Heart left ventricle (tissue), 16 donors: ENCODE data around the gene CRB1. TPM values are rescaled to one million over a fixed set of nuclear protein-coding genes. Genes with fewer than 3 reads are reported as not detected.

ENCODE experiments used
- ATAC-seq, 4 donors: fragments of 200-7000 bp; cut with Tn5 transposase; one replicate each; pipeline ENCODE4 v1.9.1; 2020 to 2022; ENCODE audit warnings: moderate library complexity in 4 of 4, mild to moderate bottlenecking in 3 of 4, moderate number of reproducible peaks in 1 of 4
- DNase-seq, 5 donors: peaks; one replicate each; pipeline ENCODE4 v3.0.0-alpha.2; 2020
- H3K27ac ChIP-seq, 12 donors: fragments of 200-600 bp; sonication (generic) in 4 of 12; one replicate each; pipeline versions ENCODE4 v1.5.0 to v1.8.0; 2016 to 2022; ENCODE audit warnings: mild to moderate bottlenecking in 2 of 12
- H3K27me3 ChIP-seq, 9 donors: fragments of 200-600 bp; sonication (generic) in 2 of 9; one replicate each; pipeline versions ENCODE4 v1.5.1 to v1.8.0; 2016 to 2022; ENCODE audit warnings: mild to moderate bottlenecking in 3 of 9
- H3K36me3 ChIP-seq, 9 donors: fragments of 200-600 bp; sonication (generic) in 2 of 9; one replicate each; pipeline versions ENCODE4 v1.5.0 to v1.8.0; 2018 to 2022; ENCODE audit warnings: mild to moderate bottlenecking in 2 of 9
- H3K4me1 ChIP-seq, 12 donors: fragments of 200-600 bp; sonication (generic) in 4 of 12; one replicate each; pipeline versions ENCODE4 v1.5.0 to v1.8.0; 2016 to 2022; ENCODE audit warnings: mild to moderate bottlenecking in 3 of 12
- H3K4me3 ChIP-seq, 12 donors: fragments of 200-600 bp; sonication (generic) in 4 of 12; one replicate each; pipeline versions ENCODE4 v1.5.0 to v1.8.0; 2017 to 2022; ENCODE audit warnings: mild to moderate bottlenecking in 9 of 12, moderate library complexity in 4 of 12
- H3K9me3 ChIP-seq, 12 donors: fragments of 200-600 bp; sonication (generic) in 4 of 12; one replicate each; pipeline versions ENCODE4 v1.5.0 to v1.8.0; 2016 to 2022; ENCODE audit warnings: mild to moderate bottlenecking in 1 of 12
- POLR2A ChIP-seq, 2 donors: fragments of 450-650 bp; IDR thresholded peaks; one replicate each; pipeline ENCODE4 v1.6.1; 2017; ENCODE audit warnings: antibody characterized with exemption in 2 of 2, mild to moderate bottlenecking in 2 of 2, moderate library complexity in 2 of 2
- WGBS, 4 donors: extraction: QIAGEN DNeasy Blood & Tissue Kit in 2 of 4; methylation state at CpG; one replicate each; pipeline versions ENCODE4 v1.1.5 to v1.1.7; 2013 to 2018; 5-methylcytosine and 5-hydroxymethylcytosine counted together
- intact Hi-C, 10 donors: fragments of 100-400 bp; cut with DNase I; formaldehyde crosslinking; loops; one replicate each; pipeline versions ENCODE4 v1.11.1 to v1.14.2; 2022
- polyA plus RNA-seq, 2 donors: library from polyadenylated mRNA; stranded (reverse); fragments of 200-250 nt; gene quantifications; one replicate each; pipeline ENCODE4 v1.2.3, GENCODE V29; 2013
- total RNA-seq, 9 donors: library from RNA; depleted of rRNA in 2 of 9; stranded (reverse); fragments of >200 nt in 2 of 9; fragmentation: NEBNext Ultra II Directional in 3 of 9; extraction: Animal tissue kit (Norgen Biotek cat#: 25700) in 3 of 9; gene quantifications; one replicate each; pipeline versions ENCODE4 v1.1.0 to v1.2.4, GENCODE V29; 2016 to 2023
- TF ChIP-seq, protein P1 (sequence below), 12 donors: fragments of 200-600 bp; sonication (generic) in 4 of 12; IDR thresholded peaks; one replicate each; pipeline versions ENCODE4 v1.5.0 to v1.8.0; 2018 to 2022; ENCODE audit warnings: antibody characterized with exemption in 12 of 12, mild to moderate bottlenecking in 5 of 12
- donor health status: ischemic (EF 13 %, LVEDD 7.1; RV severe dilation, severe dysfunction).
- donor health status: healthy with polysubstance abuse.
- donor health status: DM: no; HTN: yes; CAD: no.
- donor health status: DM: no; HTN: no; CAD: no.
- donor health status: ischemic (EF 25% LVEDD 6.9; RV normal size, moderate dysfunction).
- donor health status: ischemic (EF 25% LVEDD 5.7; RV mildly dilated, moderate dysfunction).
- donor health status: healthy.
- donor health status: DM: yes; HTN: yes; CAD: no.
- donor health status: ischemic (EF 35%, LVEDD 5.7; RV mildly dilated, moderate dysfunction).
- donor health status: nonischemic (EF 11% LVEDD 7.7; RV severe dilation, severe dysfunction).
- donor health status: DM: yes; HTN: yes; CAD: no.
- donor health status: PGD.
- donor health status: ischemic (EF 29% LVEDD 5.4; RV normal size, mild dysfunction).
- donor health status: nonischemic (EF 23%, LVEDD 6.1; RV moderate dilation, normal function).

The CRB1 gene
- total and polyA plus RNA-seq, 11 donors = 0.06 to 0.56 (median 0.29) TPM; not detected in 2

DNA sequence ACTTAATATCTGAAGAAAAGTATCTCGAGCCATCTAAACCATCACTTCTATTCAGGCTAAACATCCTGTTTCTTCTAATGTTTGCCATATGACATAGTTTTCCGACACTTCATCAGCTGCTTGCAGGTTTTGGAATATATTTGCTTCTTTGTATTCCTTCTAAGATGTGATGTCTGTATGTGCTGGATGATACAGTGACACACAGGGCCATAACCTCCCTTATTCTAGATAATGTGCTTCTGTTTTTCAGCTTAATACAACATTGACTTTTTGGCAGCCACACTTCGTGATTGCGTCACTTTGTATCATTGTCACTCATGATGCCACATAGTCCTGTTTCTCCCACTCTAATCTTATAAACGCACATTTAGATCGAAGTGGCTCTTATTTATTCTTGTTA is 156.3 kb downstream of the CRB1 start:
- H3K27me3 ChIP-seq = no peaks in the 10 kb centered on the region
- H3K4me3 ChIP-seq = no peak overlapping the region
- H3K4me1 ChIP-seq = no peaks in the 10 kb centered on the region
- H3K27ac ChIP-seq = no peak overlapping the region
- TF ChIP-seq POLR2A (IDR thresholded peaks at IDR 0.05) = no peak
- intact Hi-C loops = no loop called here
- 77 to 80% (median 79%) methylated on average over 6 of the region's 6 CpGs for WGBS, 4 donors
- ATAC-seq (no peak), DNase-seq (no peak)
- no peaks in the 10 kb centered on the region for H3K36me3 ChIP-seq
- no peaks in the 10 kb centered on the region for H3K9me3 ChIP-seq

DNA sequence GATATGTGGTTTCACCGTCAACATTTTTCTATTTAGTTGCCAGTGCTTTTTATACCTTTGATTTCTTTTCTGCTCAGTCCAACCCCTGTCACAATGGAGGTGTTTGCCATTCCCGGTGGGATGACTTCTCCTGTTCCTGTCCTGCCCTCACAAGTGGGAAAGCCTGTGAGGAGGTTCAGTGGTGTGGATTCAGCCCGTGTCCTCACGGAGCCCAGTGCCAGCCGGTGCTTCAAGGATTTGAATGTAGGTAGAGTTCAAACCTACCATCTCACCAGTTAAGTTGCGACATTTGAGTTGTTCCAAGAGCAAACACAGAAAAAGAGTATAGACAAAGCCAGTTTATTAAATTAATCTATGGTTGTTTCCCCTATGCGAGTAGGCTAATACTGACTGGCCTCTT is 161.3 kb downstream of the CRB1 start:
- Histone ChIP-seq H3K36me3 (no peaks in the 10 kb centered on the region), H3K27me3 (no peaks in the 10 kb centered on the region), H3K4me1 (no peaks in the 10 kb centered on the region), H3K4me3 (no peak overlapping the region), H3K9me3 (no peaks in the 10 kb centered on the region), H3K27ac (no peak overlapping the region)
- intact Hi-C loops = no loop called here
- DNase-seq = no peak
- TF ChIP-seq, protein P1, sequence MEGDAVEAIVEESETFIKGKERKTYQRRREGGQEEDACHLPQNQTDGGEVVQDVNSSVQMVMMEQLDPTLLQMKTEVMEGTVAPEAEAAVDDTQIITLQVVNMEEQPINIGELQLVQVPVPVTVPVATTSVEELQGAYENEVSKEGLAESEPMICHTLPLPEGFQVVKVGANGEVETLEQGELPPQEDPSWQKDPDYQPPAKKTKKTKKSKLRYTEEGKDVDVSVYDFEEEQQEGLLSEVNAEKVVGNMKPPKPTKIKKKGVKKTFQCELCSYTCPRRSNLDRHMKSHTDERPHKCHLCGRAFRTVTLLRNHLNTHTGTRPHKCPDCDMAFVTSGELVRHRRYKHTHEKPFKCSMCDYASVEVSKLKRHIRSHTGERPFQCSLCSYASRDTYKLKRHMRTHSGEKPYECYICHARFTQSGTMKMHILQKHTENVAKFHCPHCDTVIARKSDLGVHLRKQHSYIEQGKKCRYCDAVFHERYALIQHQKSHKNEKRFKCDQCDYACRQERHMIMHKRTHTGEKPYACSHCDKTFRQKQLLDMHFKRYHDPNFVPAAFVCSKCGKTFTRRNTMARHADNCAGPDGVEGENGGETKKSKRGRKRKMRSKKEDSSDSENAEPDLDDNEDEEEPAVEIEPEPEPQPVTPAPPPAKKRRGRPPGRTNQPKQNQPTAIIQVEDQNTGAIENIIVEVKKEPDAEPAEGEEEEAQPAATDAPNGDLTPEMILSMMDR (IDR thresholded peaks at IDR 0.05) = no peak
- no peak for TF ChIP-seq POLR2A (IDR thresholded peaks at IDR 0.05)
- no peak for ATAC-seq
- 85 to 89% (median 88%) methylated on average over 7 of the region's 7 CpGs for WGBS, 4 donors

DNA sequence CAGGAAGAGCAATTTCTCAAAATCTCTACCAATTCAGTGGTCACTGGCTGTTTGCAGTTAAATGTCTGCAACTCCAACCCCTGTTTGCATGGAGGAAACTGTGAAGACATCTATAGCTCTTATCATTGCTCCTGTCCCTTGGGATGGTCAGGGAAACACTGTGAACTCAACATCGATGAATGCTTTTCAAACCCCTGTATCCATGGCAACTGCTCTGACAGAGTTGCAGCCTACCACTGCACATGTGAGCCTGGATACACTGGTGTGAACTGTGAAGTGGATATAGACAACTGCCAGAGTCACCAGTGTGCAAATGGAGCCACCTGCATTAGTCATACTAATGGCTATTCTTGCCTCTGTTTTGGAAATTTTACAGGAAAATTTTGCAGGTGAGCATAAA is 167.2 kb downstream of the CRB1 start:
- DNase-seq (no peak), ATAC-seq (no peak)
- 21 to 33% (median 29%) methylated on average over 1 of the region's 1 CpG for WGBS, 4 donors
- Histone ChIP-seq H3K27me3 (no peaks in the 10 kb centered on the region), H3K9me3 (no peaks in the 10 kb centered on the region), H3K4me1 (no peaks in the 10 kb centered on the region), H3K4me3 (no peak overlapping the region), H3K27ac (no peak overlapping the region), H3K36me3 (no peaks in the 10 kb centered on the region)
- intact Hi-C loops = no loop called here
- TF ChIP-seq, protein P1 (IDR thresholded peaks at IDR 0.05) = no peak
- TF ChIP-seq POLR2A (IDR thresholded peaks at IDR 0.05) = no peak

DNA sequence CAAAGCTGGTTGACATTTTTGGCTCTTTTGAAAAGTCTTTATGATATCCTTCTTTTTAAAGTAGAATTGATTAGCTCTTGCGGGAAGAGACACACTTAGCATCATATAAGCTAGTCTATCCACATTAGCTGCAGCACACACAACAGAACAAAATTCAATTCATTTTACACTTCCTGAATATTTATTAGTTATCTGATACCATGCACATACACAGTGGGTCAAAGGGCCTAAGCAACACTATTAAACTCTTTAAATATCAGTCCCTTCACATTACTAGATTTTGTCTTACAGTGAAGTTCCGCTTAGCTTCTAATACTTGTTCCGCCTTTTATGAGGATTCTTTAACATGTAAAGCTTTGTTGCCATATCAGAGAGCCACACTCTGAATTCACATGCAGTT is 169.5 kb downstream of the CRB1 start:
- Histone ChIP-seq H3K9me3 (no peaks in the 10 kb centered on the region), H3K4me3 (no peak overlapping the region), H3K36me3 (no peaks in the 10 kb centered on the region), H3K27ac (no peak overlapping the region), H3K27me3 (no peaks in the 10 kb centered on the region), H3K4me1 (no peaks in the 10 kb centered on the region)
- DNase-seq (no peak), ATAC-seq (no peak)
- intact Hi-C loops = no loop called here
- TF ChIP-seq POLR2A (IDR thresholded peaks at IDR 0.05) = no peak
- 94 to 99% (median 96%) methylated on average over 3 of the region's 3 CpGs for WGBS, 4 donors

DNA sequence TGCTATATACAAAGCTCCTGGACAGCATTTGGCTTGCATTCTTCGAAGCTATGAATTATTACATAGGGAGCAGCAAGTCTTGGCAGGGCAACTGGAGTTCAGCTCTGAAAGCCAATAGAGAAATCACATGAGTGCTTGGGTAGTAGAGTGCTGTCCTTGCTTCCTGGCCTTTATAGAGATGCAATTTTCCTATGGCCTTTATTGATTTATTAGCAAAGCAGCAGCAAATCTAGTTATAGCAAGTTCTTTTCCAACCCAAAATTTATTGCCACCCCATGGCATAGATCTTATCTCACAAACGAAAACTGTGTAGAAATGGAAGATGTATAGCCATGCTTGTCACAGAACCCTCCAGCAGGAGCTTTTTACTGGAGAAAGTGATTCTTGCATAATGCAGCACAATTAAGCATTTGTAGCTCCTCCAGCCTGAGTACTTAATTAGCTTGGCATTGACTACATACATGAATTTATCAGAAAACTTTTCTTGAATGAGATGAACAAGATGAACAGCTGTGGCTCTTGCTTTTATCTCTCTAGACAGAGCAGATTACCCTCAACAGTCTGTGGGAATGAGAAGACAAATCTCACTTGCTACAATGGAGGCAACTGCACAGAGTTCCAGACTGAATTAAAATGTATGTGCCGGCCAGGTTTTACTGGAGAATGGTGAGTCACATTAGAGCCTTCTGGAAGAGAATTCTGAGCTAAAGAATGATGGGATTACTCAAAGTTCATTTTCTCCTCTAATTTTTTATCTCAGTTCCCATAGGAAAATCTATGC is 170.1 kb downstream of the CRB1 start:
- Histone ChIP-seq H3K36me3 (no peaks in the 10 kb centered on the region), H3K4me1 (no peaks in the 10 kb centered on the region), H3K4me3 (no peak overlapping the region), H3K9me3 (no peaks in the 10 kb centered on the region), H3K27me3 (no peaks in the 10 kb centered on the region), H3K27ac (no peak overlapping the region)
- intact Hi-C loops = no loop called here
- TF ChIP-seq, protein P1 (IDR thresholded peaks at IDR 0.05) = no peak
- no peak for TF ChIP-seq POLR2A (IDR thresholded peaks at IDR 0.05)
- no peak for DNase-seq
- ATAC-seq = no peak
- WGBS, 4 donors = 33 to 52% (median 44%) methylated on average over 3 of the region's 3 CpGs
